ENCODE results near the gene ZCWPW1. TPM values are rescaled to one million over a fixed set of nuclear protein-coding genes. Genes with fewer than 3 reads are reported as not detected.
A peak's percentile ranks its signal among the peaks of the same experiment; 100 is the strongest.

The ZCWPW1 gene
- polyA plus RNA-seq, 1 of the 3 experiments (the other 2 are of a cell fraction): 4.1 TPM

GRCh38 chr7:100435401-100436304, 7.2 kb upstream of the ZCWPW1 start:
- ChIA-PET CTCF (interaction anchor here (0.8 to 3.1 kb wide), 7 partner anchors 15 to 124 kb away, joined by 4 to 30 read pairs (median 7); partner anchors contain the start of gene NYAP1), POLR2A (interaction anchor here (1.0 to 1.5 kb wide), 2 partner anchors 15 to 54 kb away, joined by 5 to 7 read pairs; no protein-coding TSS in a partner anchor)
- H3K4me2 ChIP-seq: peak overlapping the region; percentile 100
- WGBS (ENCODE audit: low lambda C conversion rate): 10% methylated on average over 9 of the region's 81 CpGs
- no peaks in the 10 kb centered on the region for H3K9me3 ChIP-seq
- peaks cover 22 to 46% of the 10 kb centered on the region in 2 experiments; a peak in 3 of 4 replicates for H3K4me1 ChIP-seq (ENCODE audit: control insufficient read depth in 1 of 2, insufficient read depth in 2 of 2, low read depth in 1 of 2, low read length in 1 of 2)
- DNase-seq: peak; percentile 81
- H3F3A ChIP-seq (replicated peaks; ENCODE audit: insufficient read depth): peaks cover 45% of the 10 kb centered on the region
- H3K4me3 ChIP-seq (ENCODE audit: low read depth in 2 of 2, low read length in 1 of 2): peak overlapping the region; percentile 79 to 93
- no peaks in the 10 kb centered on the region for H3K27me3 ChIP-seq (ENCODE audit: insufficient read depth)
- peak overlapping the region; percentile 79 to 92 for H3K27ac ChIP-seq (ENCODE audit: low read depth in 2 of 2, low read length in 1 of 2)
- H4K20me1 ChIP-seq (ENCODE audit: insufficient read depth): peaks cover 13% of the 10 kb centered on the region
- TF ChIP-seq MAX (IDR thresholded peaks at IDR 0.05; ENCODE audit: low read depth) (peak; percentile 75), JUND (IDR thresholded peaks at IDR 0.05) (0 out of 2 replicates have a peak, but pooled peaks have one; percentile 9), NRF1 (IDR thresholded peaks at IDR 0.05; ENCODE audit: low read depth, low read length) (no peak), EZH2phosphoT487 (IDR thresholded peaks at IDR 0.05; ENCODE audit: borderline replicate concordance, low read depth) (no peak), RCOR1 (IDR thresholded peaks at IDR 0.05; ENCODE audit: low read length) (no peak), PBX3 (IDR thresholded peaks at IDR 0.05) (peak; percentile 2; the same call in 1 of the 2 replicates), CHD2 (IDR thresholded peaks at IDR 0.05; ENCODE audit: low read length, partially characterized antibody) (peak; percentile 10), FOXM1 (IDR thresholded peaks at IDR 0.05; ENCODE audit: low read depth) (no peak), USF1 (IDR thresholded peaks at IDR 0.05; ENCODE audit: borderline replicate concordance, low read depth) (no peak), ELF1 (IDR thresholded peaks at IDR 0.05) (peak; percentile 54; the same call in 1 of the 2 replicates), MXI1 (IDR thresholded peaks at IDR 0.05; ENCODE audit: low read depth, low read length) (peak; percentile 53; the same call in 1 of the 2 replicates), USF2 (IDR thresholded peaks at IDR 0.05; ENCODE audit: borderline replicate concordance, low read depth, low read length) (no peak)
- H3K9me2 ChIP-seq: no peaks in the 10 kb centered on the region
- no peak overlapping the region for H2AFZ ChIP-seq (ENCODE audit: low read depth)
- peak overlapping the region; percentile 91 for H3K9ac ChIP-seq
- H3K79me2 ChIP-seq (ENCODE audit: insufficient read depth): peaks cover 52% of the 10 kb centered on the region
- peaks cover 41 to 43% of the 10 kb centered on the region in 2 experiments for H3K36me3 ChIP-seq (replicated peaks in 1 of 2; ENCODE audit: control insufficient read depth in 1 of 2, insufficient read depth in 2 of 2, low read length in 1 of 2)

All from SK-N-SH (cell line).